PC-3 (cell line): ENCODE measurements around the gene C1orf116. TPM values are rescaled to one million over a fixed set of nuclear protein-coding genes. Genes with fewer than 3 reads are reported as not detected.

Experiments used
- ATAC-seq: fragments of 200-7000 bp; cut with Tn5 transposase; 2 replicates; pipeline ENCODE4 v1.9.1; 2020; ENCODE audit warnings: mild to moderate bottlenecking, moderate library complexity
- BruUV-seq: library from RNA; stranded (reverse); fragments of 400-500 nt; replicated peaks from 2 replicates; lab custom pipeline; 2021; lab: Mats Ljungman, UMichigan
- CTCF ChIA-PET: fragments of 300-600 bp; sonication (Branson Sonifier 250); formaldehyde crosslinking; loops from one replicate; lab custom pipeline; 2022; ENCODE audit warnings: antibody characterized with exemption; lab: Charles Lee
- POLR2A ChIA-PET: fragments of 300-600 bp; sonication (Branson Sonifier 250); formaldehyde crosslinking; loops from one replicate; lab custom pipeline; 2022; ENCODE audit warnings: antibody characterized with exemption; ENCODE audit not compliant: unreplicated experiment; lab: Charles Lee
- DNase-seq: peaks from one replicate; pipeline ENCODE4 v3.0.0-alpha.2; 2015
- H2AFZ ChIP-seq: fragments of 300-600 bp; sonication (generic); 2 replicates; pipeline ENCODE4 v1.6.0; 2016; ENCODE audit warnings: antibody characterized with exemption, low read length
- H3F3A ChIP-seq: fragments of 300-600 bp; sonication (generic); one replicate; pipeline ENCODE4 v1.6.0; 2017; ENCODE audit warnings: antibody characterized with exemption, low read length, control low read depth, mild to moderate bottlenecking; ENCODE audit not compliant: unreplicated experiment
- H3K27ac ChIP-seq: fragments of 300-600 bp; sonication (generic); 2 replicates; pipeline ENCODE4 v1.5.1; 2016; ENCODE audit warnings: mild to moderate bottlenecking, low read length
- H3K27me3 ChIP-seq: fragments of 300-600 bp; sonication (generic); 2 replicates; pipeline ENCODE4 v1.6.1; 2016; ENCODE audit warnings: low read length, mixed read lengths
- H3K36me3 ChIP-seq: fragments of 300-600 bp; sonication (generic); 2 replicates; pipeline ENCODE4 v1.6.1; 2016; ENCODE audit warnings: low read depth, mixed run types, low read length, mixed read lengths
- H3K4me1 ChIP-seq: fragments of 300-600 bp; sonication (generic); 2 replicates; pipeline ENCODE4 v1.5.1; 2016; ENCODE audit warnings: low read length; ENCODE audit not compliant: insufficient read depth
- H3K4me2 ChIP-seq: fragments of 300-600 bp; sonication (generic); 2 replicates; pipeline ENCODE4 v1.6.0; 2016; ENCODE audit warnings: low read length
- H3K4me3 ChIP-seq: fragments of 300-600 bp; sonication (generic); 2 replicates; pipeline ENCODE4 v1.5.1; 2016; ENCODE audit warnings: mild to moderate bottlenecking, low read length, mixed read lengths
- H3K79me2 ChIP-seq: fragments of 300-600 bp; sonication (generic); 2 replicates; pipeline ENCODE4 v1.6.1; 2017; ENCODE audit warnings: low read length, mixed read lengths
- H3K9ac ChIP-seq: fragments of 300-600 bp; sonication (generic); 2 replicates; pipeline ENCODE4 v1.6.0; 2016; ENCODE audit warnings: mild to moderate bottlenecking, low read length
- H3K9me2 ChIP-seq: fragments of 300-600 bp; sonication (generic); replicated peaks from 2 replicates; pipeline ENCODE4 v1.6.1; 2016; ENCODE audit warnings: mixed run types, low read length, mixed read lengths
- H3K9me3 ChIP-seq: fragments of 300-600 bp; sonication (generic); 2 replicates; pipeline ENCODE4 v1.6.1; 2016; ENCODE audit warnings: low read length, mixed read lengths
- H4K20me1 ChIP-seq: fragments of 300-600 bp; sonication (generic); 2 replicates; pipeline ENCODE4 v1.6.1; 2016; ENCODE audit warnings: low read length, mixed read lengths
- CTCF ChIP-seq: fragments of 300-600 bp; sonication (generic); conservative IDR thresholded peaks from 2 replicates; pipeline ENCODE4 v1.5.1; 2017; ENCODE audit warnings: antibody characterized with exemption, low read depth, mild to moderate bottlenecking, low read length
- EZH2 ChIP-seq: fragments of 300-600 bp; sonication (generic); IDR thresholded peaks from one replicate; pipeline ENCODE4 v1.6.1; 2017; ENCODE audit warnings: antibody characterized with exemption, mild to moderate bottlenecking, low read length; ENCODE audit not compliant: unreplicated experiment
- EZH2phosphoT487 ChIP-seq: fragments of 300-600 bp; sonication (generic); IDR thresholded peaks from 2 replicates; pipeline ENCODE4 v1.6.1; 2018; ENCODE audit warnings: mild to moderate bottlenecking, antibody characterized with exemption, low read length, borderline replicate concordance
- intact Hi-C: fragments of 100-400 bp; cut with micrococcal nuclease; formaldehyde crosslinking; loops from 2 replicates; pipeline ENCODE4 v1.9.0; 2023
- total RNA-seq: library from RNA; depleted of rRNA; stranded (reverse); fragments of >200 nt; gene quantifications from 2 replicates; pipeline ENCODE4 v1.2.3, GENCODE V29; 2014

C1orf116 gene
- total RNA-seq, 1 experiment from 2014 or later, result 34.9 TPM

GRCh38 chr1:206982216-206982615, 50.3 kb downstream of the C1orf116 start:
- ATAC-seq (peak; percentile 95), DNase-seq (peak; percentile 92)
- Histone ChIP-seq H3F3A (no peaks in the 10 kb centered on the region), H3K27me3 (no peaks in the 10 kb centered on the region), H3K9me3 (no peaks in the 10 kb centered on the region), H3K27ac (no peak overlapping the region), H3K9me2 (no peaks in the 10 kb centered on the region), H4K20me1 (no peaks in the 10 kb centered on the region), H3K79me2 (no peaks in the 10 kb centered on the region), H3K4me2 (no peak overlapping the region), H3K36me3 (no peaks in the 10 kb centered on the region), H3K4me3 (no peak overlapping the region), H2AFZ (0 out of 2 replicates have a peak overlapping the region, but pooled peaks have one; percentile 9), H3K9ac (no peak overlapping the region), H3K4me1 (no peaks in the 10 kb centered on the region; the same call in 1 of the 2 replicates)
- TF ChIP-seq CTCF (peak; percentile 99), EZH2 (no peak), EZH2phosphoT487 (no peak)
- intact Hi-C loops, result loop anchor here (1.0 to 2.0 kb wide), 13 partner anchors 23 to 517 kb away; partner anchors contain the start of genes DYRK3 and YOD1
- CTCF ChIA-PET, result interaction anchor here (0.6 to 2.7 kb wide), 19 partner anchors 10 to 351 kb away, joined by 3 to 45 read pairs (median 5); partner anchors contain the start of genes C1orf116 and PFKFB2
- no TSS peak for BruUV-seq
- POLR2A ChIA-PET, result interaction anchor here (0.5 to 0.7 kb wide), 3 partner anchors 20 to 56 kb away, joined by 3 to 6 read pairs (median 3); no protein-coding TSS in a partner anchor

- no peaks in the 10 kb centered on the region for H4K20me1 ChIP-seq
- no peak overlapping the region for H3K4me3 ChIP-seq
- intact Hi-C loops, result no loop called here
- H2AFZ ChIP-seq, result no peak overlapping the region
- H3K27ac ChIP-seq, result no peak overlapping the region
- peak; percentile 43 for ATAC-seq
- no peaks in the 10 kb centered on the region for H3K36me3 ChIP-seq
- no peak overlapping the region for H3K9ac ChIP-seq
- H3K27me3 ChIP-seq, result no peaks in the 10 kb centered on the region
- no TSS peak for BruUV-seq
- no peaks in the 10 kb centered on the region for H3K79me2 ChIP-seq
- H3K4me1 ChIP-seq, result no peaks in the 10 kb centered on the region; the same call in 1 of the 2 replicates
- no peaks in the 10 kb centered on the region for H3K9me2 ChIP-seq
- POLR2A ChIA-PET, result no interaction called here
- H3K4me2 ChIP-seq, result no peak overlapping the region
- CTCF ChIA-PET, result interaction anchor here (0.6 to 1.4 kb wide), 4 partner anchors 43 to 343 kb away, joined by 3 to 5 read pairs (median 4); no protein-coding TSS in a partner anchor
- no peaks in the 10 kb centered on the region for H3F3A ChIP-seq
- H3K9me3 ChIP-seq, result no peaks in the 10 kb centered on the region
- TF ChIP-seq EZH2 (no peak), CTCF (peak; percentile 95)
- peak; percentile 67 for DNase-seq
Measured at GRCh38 chr1:206979379-206980043, 53.0 kb downstream of the C1orf116 start.

- no peaks in the 10 kb centered on the region for H3K27me3 ChIP-seq
- no peaks in the 10 kb centered on the region for H3F3A ChIP-seq
- no peak for ATAC-seq
- CTCF ChIA-PET, result interaction anchor here (1.0 kb wide), 1 partner anchor 344 kb away, joined by 3 read pairs; no protein-coding TSS in a partner anchor
- no peak overlapping the region for H3K27ac ChIP-seq
- H3K9me2 ChIP-seq, result no peaks in the 10 kb centered on the region
- H3K4me2 ChIP-seq, result no peak overlapping the region
- no TSS peak for BruUV-seq
- no peak overlapping the region for H3K9ac ChIP-seq
- H3K79me2 ChIP-seq, result no peaks in the 10 kb centered on the region
- no peaks in the 10 kb centered on the region for H3K9me3 ChIP-seq
- TF ChIP-seq CTCF (no peak), EZH2 (no peak)
- H3K36me3 ChIP-seq, result no peaks in the 10 kb centered on the region
- no peak for DNase-seq
- intact Hi-C loops, result no loop called here
- no peaks in the 10 kb centered on the region for H4K20me1 ChIP-seq
- no peak overlapping the region for H2AFZ ChIP-seq
- POLR2A ChIA-PET, result no interaction called here
- no peak overlapping the region for H3K4me3 ChIP-seq
- no peaks in the 10 kb centered on the region; the same call in 1 of the 2 replicates for H3K4me1 ChIP-seq
Measured at GRCh38 chr1:206978259-206978658, 54.3 kb downstream of the C1orf116 start.
